H9 (cell line): Measurements from ENCODE around the gene KIAA0513. TPM values are rescaled to one million over a fixed set of nuclear protein-coding genes. Genes with fewer than 3 reads are reported as not detected.

Experiments used
- DNase-seq: peaks from one replicate; pipeline ENCODE4 v3.0.0-alpha.2; 2017
- H2AFZ ChIP-seq: one replicate; pipeline ENCODE4 v1.6.1; 2013; ENCODE audit warnings: mild to moderate bottlenecking, low read length, control low read depth, moderate library complexity
- H2AK5ac ChIP-seq: 2 replicates; pipeline ENCODE4 v1.6.1; 2013; ENCODE audit warnings: low read length, control low read depth, mixed read lengths; ENCODE audit not compliant: insufficient read length
- H2BK120ac ChIP-seq: one replicate; pipeline ENCODE4 v1.6.1; 2013; ENCODE audit warnings: low read depth, mild to moderate bottlenecking, low read length, control low read depth, inconsistent platforms; ENCODE audit not compliant: poor library complexity, severe bottlenecking
- H2BK12ac ChIP-seq: 2 replicates; pipeline ENCODE4 v1.6.1; 2013; ENCODE audit warnings: low read length, control low read depth, mixed read lengths, low read depth; ENCODE audit not compliant: insufficient read length
- H2BK15ac ChIP-seq: 2 replicates; pipeline ENCODE4 v1.6.1; 2013; ENCODE audit warnings: low read depth, low read length, control low read depth
- H2BK20ac ChIP-seq: one replicate; pipeline ENCODE4 v1.6.1; 2013; ENCODE audit warnings: low read depth, mild to moderate bottlenecking, low read length, control low read depth, inconsistent platforms; ENCODE audit not compliant: poor library complexity, severe bottlenecking
- H2BK5ac ChIP-seq: 2 replicates; pipeline ENCODE4 v1.6.1; 2013; ENCODE audit warnings: low read length, control low read depth, mixed read lengths; ENCODE audit not compliant: insufficient read length
- H3K14ac ChIP-seq: 2 replicates; pipeline ENCODE4 v1.6.1; 2013; ENCODE audit warnings: low read length, control low read depth; ENCODE audit not compliant: insufficient read depth
- H3K18ac ChIP-seq: 2 replicates; pipeline ENCODE4 v1.6.1; 2013; ENCODE audit warnings: low read depth, mild to moderate bottlenecking, mixed read lengths, low read length, control low read depth; ENCODE audit not compliant: insufficient read length
- H3K23ac ChIP-seq: 2 replicates; pipeline ENCODE4 v1.6.1; 2013; ENCODE audit warnings: low read length, control low read depth, mixed read lengths, low read depth; ENCODE audit not compliant: insufficient read length
- H3K23me2 ChIP-seq: 2 replicates; pipeline ENCODE4 v1.6.1; 2013; ENCODE audit warnings: low read depth, mild to moderate bottlenecking, mixed read lengths, low read length, control low read depth; ENCODE audit not compliant: insufficient read length, poor library complexity, severe bottlenecking
- H3K27ac ChIP-seq: 2 replicates; pipeline ENCODE4 v1.5.1; 2013; ENCODE audit warnings: low read length, control low read depth, mixed read lengths, low read depth; ENCODE audit not compliant: insufficient read length
- H3K27me3 ChIP-seq: 2 replicates; pipeline ENCODE4 v1.6.1; 2013; ENCODE audit warnings: low read length, control low read depth, inconsistent platforms; ENCODE audit not compliant: insufficient read depth
- H3K4ac ChIP-seq: 2 replicates; pipeline ENCODE4 v1.6.1; 2013; ENCODE audit warnings: low read depth, mild to moderate bottlenecking, control low read depth, inconsistent platforms, low read length, moderate library complexity
- H3K4me1 ChIP-seq: 2 replicates; pipeline ENCODE4 v1.6.1; 2013; ENCODE audit warnings: low read length, control low read depth, inconsistent platforms; ENCODE audit not compliant: insufficient read depth
- H3K4me2 ChIP-seq: 2 replicates; pipeline ENCODE4 v1.6.1; 2013; ENCODE audit warnings: low read length, control low read depth, mixed read lengths; ENCODE audit not compliant: insufficient read length, insufficient read depth
- H3K56ac ChIP-seq: 2 replicates; pipeline ENCODE4 v1.6.1; 2013; ENCODE audit warnings: low read depth, mild to moderate bottlenecking, mixed read lengths, low read length, control low read depth; ENCODE audit not compliant: insufficient read length
- H3K79me1 ChIP-seq: 2 replicates; pipeline ENCODE4 v1.6.1; 2013; ENCODE audit warnings: low read depth, mild to moderate bottlenecking, moderate library complexity, low read length, control low read depth, inconsistent platforms; ENCODE audit not compliant: insufficient read depth, poor library complexity, severe bottlenecking
- H3K79me2 ChIP-seq: 2 replicates; pipeline ENCODE4 v1.6.1; 2013; ENCODE audit warnings: low read length, control low read depth, inconsistent platforms; ENCODE audit not compliant: insufficient read depth
- H3K9ac ChIP-seq: 2 replicates; pipeline ENCODE4 v1.6.1; 2013; ENCODE audit warnings: low read length, control low read depth, mixed read lengths; ENCODE audit not compliant: insufficient read length; ENCODE audit errors: extremely low read depth
- H3K9me3 ChIP-seq: one replicate; pipeline ENCODE4 v1.6.1; 2013; ENCODE audit warnings: low read depth, low read length, inconsistent platforms; ENCODE audit not compliant: control insufficient read depth
- H3T11ph ChIP-seq: one replicate; pipeline ENCODE4 v1.6.1; 2013; ENCODE audit warnings: mild to moderate bottlenecking, low read length, control low read depth, inconsistent platforms
- H4K20me1 ChIP-seq: one replicate; pipeline ENCODE4 v1.6.1; 2013; ENCODE audit not compliant: control insufficient read depth, insufficient read length, insufficient read depth
- H4K5ac ChIP-seq: 2 replicates; pipeline ENCODE4 v1.6.1; 2013; ENCODE audit warnings: low read depth, mild to moderate bottlenecking, mixed read lengths, low read length, control low read depth; ENCODE audit not compliant: insufficient read length
- H4K8ac ChIP-seq: replicated peaks from 2 replicates; pipeline ENCODE4 v1.6.1; 2013; ENCODE audit warnings: low read length, control low read depth, mixed read lengths, low read depth; ENCODE audit not compliant: insufficient read length
- H4K91ac ChIP-seq: 2 replicates; pipeline ENCODE4 v1.6.1; 2013; ENCODE audit warnings: low read depth, mild to moderate bottlenecking, moderate library complexity, mixed read lengths, low read length, control low read depth; ENCODE audit not compliant: insufficient read length
- H3K27ac Mint-ChIP-seq, 3 experiments: 2 replicates in 2 of 3; 3 replicates in 1 of 3; pipeline ENCODE4 v1.8.0; 2020 to 2021; ENCODE audit warnings: mixed read lengths in 3 of 3, mild to moderate bottlenecking in 1 of 3, moderate library complexity in 1 of 3
- H3K27me3 Mint-ChIP-seq: 2 replicates; pipeline ENCODE4 v1.8.0; 2021; ENCODE audit warnings: low read depth, mild to moderate bottlenecking, moderate library complexity, mixed read lengths
- H3K36me3 Mint-ChIP-seq, 3 experiments: 2 replicates in 2 of 3; 3 replicates in 1 of 3; pipeline ENCODE4 v1.8.0; 2020 to 2021; ENCODE audit warnings: low read depth in 3 of 3, mixed read lengths in 3 of 3; ENCODE audit not compliant: insufficient read depth in 1 of 3
- H3K4me1 Mint-ChIP-seq, 2 experiments: 2 replicates each; pipeline ENCODE4 v1.8.0; 2020; ENCODE audit warnings: mixed read lengths in 2 of 2
- H3K4me3 Mint-ChIP-seq, 2 experiments: 2 replicates in 1 of 2; 3 replicates in 1 of 2; pipeline ENCODE4 v1.8.0; 2020 to 2021; ENCODE audit warnings: mild to moderate bottlenecking in 2 of 2, mixed read lengths in 2 of 2, moderate library complexity in 1 of 2
- H3K9me3 Mint-ChIP-seq, 2 experiments: 2 replicates in 1 of 2; 3 replicates in 1 of 2; pipeline ENCODE4 v1.8.0; 2020; ENCODE audit warnings: mild to moderate bottlenecking in 2 of 2, mixed read lengths in 2 of 2, moderate library complexity in 1 of 2
- CTCF ChIP-seq: fragments of 200-600 bp; sonication (generic); conservative IDR thresholded peaks from 3 replicates; pipeline ENCODE4 v1.8.0; 2021; ENCODE audit warnings: antibody characterized with exemption, mild to moderate bottlenecking
- WGBS: extraction: QIAGEN DNeasy Blood & Tissue Kit; methylation state at CpG from one replicate; pipeline ENCODE4 v1.1.7; 2013; ENCODE audit warnings: missing lambda C conversion rate, low lambda C conversion rate, mixed read lengths; ENCODE audit not compliant: insufficient read length; ENCODE audit errors: extremely low coverage; 5-methylcytosine and 5-hydroxymethylcytosine counted together
- total RNA-seq: library from RNA; stranded (reverse); gene quantifications from 2 replicates; pipeline ENCODE4 v1.2.1, GENCODE V29; 2021

Gene KIAA0513
- total RNA-seq, 1 experiment from 2014 or later, result 4.7 TPM

- H3K27me3 ChIP-seq, result no peaks in the 10 kb centered on the region
- no peak overlapping the region; the same call in 1 of the 2 replicates for H3K14ac ChIP-seq
- H4K20me1 ChIP-seq, result no peaks in the 10 kb centered on the region
- H3K79me1 ChIP-seq, result no peaks in the 10 kb centered on the region
- no peak for DNase-seq
- no peak overlapping the region for H2BK20ac ChIP-seq
- no peak overlapping the region for H2BK5ac ChIP-seq
- Mint-ChIP-seq H3K4me3 (no peak overlapping the region), H3K9me3 (no peaks in the 10 kb centered on the region), H3K27ac (no peak overlapping the region), H3K36me3 (no peaks in the 10 kb centered on the region), H3K27me3 (peaks cover 12% of the 10 kb centered on the region), H3K4me1 (peaks cover 3 to 7% of the 10 kb centered on the region in 2 experiments; a peak in 2 of 4 replicates)
- no peak overlapping the region for H3K4ac ChIP-seq
- H2BK12ac ChIP-seq, result no peak overlapping the region
- H3K9ac ChIP-seq, result no peak overlapping the region
- H2BK15ac ChIP-seq, result no peak overlapping the region
- no peaks in the 10 kb centered on the region for H3K9me3 ChIP-seq
- H4K91ac ChIP-seq, result no peak overlapping the region
- no peak overlapping the region for H3K4me2 ChIP-seq
- no peaks in the 10 kb centered on the region for H3K23me2 ChIP-seq
- H4K8ac ChIP-seq, result no peak overlapping the region
- no peak overlapping the region for H3K18ac ChIP-seq
- H3K27ac ChIP-seq, result no peak overlapping the region
- no peak for TF ChIP-seq CTCF
- no peak overlapping the region for H3T11ph ChIP-seq
- no peak overlapping the region for H2BK120ac ChIP-seq
- no CpG with 5 or more reads among the region's 11 CpGs for WGBS
- no peak overlapping the region for H3K56ac ChIP-seq
- H2AK5ac ChIP-seq, result no peak overlapping the region
- H3K4me1 ChIP-seq, result no peaks in the 10 kb centered on the region; the same call in 1 of the 2 replicates
- H4K5ac ChIP-seq, result no peak overlapping the region
- H2AFZ ChIP-seq, result no peak overlapping the region
- no peak overlapping the region for H3K23ac ChIP-seq
- no peaks in the 10 kb centered on the region for H3K79me2 ChIP-seq
Observed at GRCh38 chr16:85047867-85048455, 20.4 kb downstream of the KIAA0513 start.
